Measurements from ENCODE around the gene KCNQ5.

KCNQ5 gene

GRCh38 chr6:72984981-72985665 lies 363.3 kb downstream of the KCNQ5 start:
- Histone ChIP-seq H3K4me2 (ENCODE audit: low read length) (no peak overlapping the region), H3K79me2 (no peaks in the 10 kb centered on the region), H3K27ac (no peak overlapping the region), H3K9me3 (ENCODE audit: control insufficient read depth, low read length) (no peaks in the 10 kb centered on the region), H3K9ac (no peak overlapping the region), H2AFZ (no peak overlapping the region), H3K4me3 (ENCODE audit: low read depth, low read length) (no peak overlapping the region), H3K27me3 (ENCODE audit: control insufficient read depth, insufficient read depth, low read length) (no peaks in the 10 kb centered on the region), H3K36me3 (ENCODE audit: control insufficient read depth, insufficient read depth, low read length) (no peaks in the 10 kb centered on the region), H3K4me1 (no peaks in the 10 kb centered on the region)
- TF ChIP-seq CTCF (IDR thresholded peaks at IDR 0.05) = no peak

- Histone ChIP-seq H3K4me1 (no peaks in the 10 kb centered on the region), H3K9ac (no peak overlapping the region), H3K79me2 (no peaks in the 10 kb centered on the region), H3K27me3 (ENCODE audit: control insufficient read depth, insufficient read depth, low read length) (no peaks in the 10 kb centered on the region), H3K9me3 (ENCODE audit: control insufficient read depth, low read length) (no peaks in the 10 kb centered on the region), H3K4me2 (ENCODE audit: low read length) (no peak overlapping the region), H3K36me3 (ENCODE audit: control insufficient read depth, insufficient read depth, low read length) (no peaks in the 10 kb centered on the region), H3K27ac (no peak overlapping the region), H3K4me3 (ENCODE audit: low read depth, low read length) (no peak overlapping the region), H2AFZ (no peak overlapping the region)
- TF ChIP-seq CTCF (IDR thresholded peaks at IDR 0.05) = no peak
Observed at GRCh38 chr6:72987301-72987700, 365.4 kb downstream of the KCNQ5 start.

GRCh38 chr6:72999995-73000394 lies 378.1 kb downstream of the KCNQ5 start:
- Histone ChIP-seq H3K36me3 (ENCODE audit: control insufficient read depth, insufficient read depth, low read length) (no peaks in the 10 kb centered on the region), H3K4me3 (ENCODE audit: low read depth, low read length) (no peak overlapping the region), H3K27me3 (ENCODE audit: control insufficient read depth, insufficient read depth, low read length) (no peaks in the 10 kb centered on the region), H3K9ac (no peak overlapping the region), H3K4me1 (no peaks in the 10 kb centered on the region), H3K27ac (no peak overlapping the region), H2AFZ (no peak overlapping the region), H3K9me3 (ENCODE audit: control insufficient read depth, low read length) (no peaks in the 10 kb centered on the region), H3K4me2 (ENCODE audit: low read length) (no peak overlapping the region), H3K79me2 (no peaks in the 10 kb centered on the region)
- TF ChIP-seq CTCF (IDR thresholded peaks at IDR 0.05) = no peak

- Histone ChIP-seq H3K36me3 (ENCODE audit: control insufficient read depth, insufficient read depth, low read length) (no peaks in the 10 kb centered on the region), H3K27me3 (ENCODE audit: control insufficient read depth, insufficient read depth, low read length) (no peaks in the 10 kb centered on the region), H2AFZ (no peak overlapping the region), H3K4me3 (ENCODE audit: low read depth, low read length) (no peak overlapping the region), H3K4me2 (ENCODE audit: low read length) (no peak overlapping the region), H3K27ac (no peak overlapping the region), H3K9ac (no peak overlapping the region), H3K79me2 (no peaks in the 10 kb centered on the region), H3K9me3 (ENCODE audit: control insufficient read depth, low read length) (no peaks in the 10 kb centered on the region), H3K4me1 (no peaks in the 10 kb centered on the region)
- no peak for TF ChIP-seq CTCF (IDR thresholded peaks at IDR 0.05)
Observed at GRCh38 chr6:73000460-73000859, 378.6 kb downstream of the KCNQ5 start.

GRCh38 chr6:73002588-73002987 lies 380.7 kb downstream of the KCNQ5 start:
- Histone ChIP-seq H3K9me3 (ENCODE audit: control insufficient read depth, low read length) (no peaks in the 10 kb centered on the region), H3K36me3 (ENCODE audit: control insufficient read depth, insufficient read depth, low read length) (no peaks in the 10 kb centered on the region), H3K27ac (no peak overlapping the region), H3K4me1 (no peaks in the 10 kb centered on the region), H3K4me2 (ENCODE audit: low read length) (no peak overlapping the region), H2AFZ (no peak overlapping the region), H3K79me2 (no peaks in the 10 kb centered on the region), H3K9ac (no peak overlapping the region), H3K4me3 (ENCODE audit: low read depth, low read length) (no peak overlapping the region), H3K27me3 (ENCODE audit: control insufficient read depth, insufficient read depth, low read length) (no peaks in the 10 kb centered on the region)
- no peak for TF ChIP-seq CTCF (IDR thresholded peaks at IDR 0.05)

All from parathyroid adenoma (tissue), 2 donors.